Panc1 (cell line): ENCODE data around the gene CREB5. TPM values are rescaled to one million over a fixed set of nuclear protein-coding genes. Genes with fewer than 3 reads are reported as not detected.

Source experiments
- ATAC-seq: fragments of 200-7000 bp; cut with Tn5 transposase; 2 replicates; pipeline ENCODE4 v1.9.1; 2020; ENCODE audit warnings: mild to moderate bottlenecking, moderate library complexity
- BruUV-seq: library from RNA; stranded (reverse); fragments of 400-500 nt; replicated peaks from 2 replicates; lab custom pipeline; 2021; lab: Mats Ljungman, UMichigan
- CTCF ChIA-PET: fragments of 300-600 bp; sonication (Branson Sonifier 250); formaldehyde crosslinking; loops from one replicate; lab custom pipeline; 2022; ENCODE audit warnings: antibody characterized with exemption; lab: Charles Lee
- POLR2A ChIA-PET: fragments of 300-600 bp; sonication (Branson Sonifier 250); formaldehyde crosslinking; loops from one replicate; lab custom pipeline; 2022; ENCODE audit warnings: antibody characterized with exemption; lab: Charles Lee
- DNase-seq: peaks from one replicate; pipeline ENCODE4 v3.0.0-alpha.2; 2010; ENCODE audit warnings: low read depth, low spot score
- H3K27ac ChIP-seq: 2 replicates; pipeline ENCODE4 v1.5.1; 2011; ENCODE audit warnings: mild to moderate bottlenecking, low read length, inconsistent platforms
- H3K27me3 ChIP-seq: fragments of 200-500 bp; sonication (Bioruptor generic); 2 replicates; pipeline ENCODE4 v1.6.0; 2014; ENCODE audit warnings: low read length, inconsistent platforms; ENCODE audit not compliant: control insufficient read depth, insufficient read depth
- H3K36me3 ChIP-seq: fragments of 200-500 bp; sonication (Bioruptor generic); 2 replicates; pipeline ENCODE4 v1.5.1; 2014; ENCODE audit warnings: inconsistent platforms, mild to moderate bottlenecking, low read length, moderate library complexity; ENCODE audit not compliant: control insufficient read depth, insufficient read depth
- H3K4me1 ChIP-seq: 2 replicates; pipeline ENCODE4 v1.5.1; 2011; ENCODE audit warnings: inconsistent platforms, mild to moderate bottlenecking, low read length, moderate library complexity; ENCODE audit not compliant: control insufficient read depth, insufficient read depth
- H3K4me3 ChIP-seq, 2 experiments: 2 replicates each; pipeline ENCODE4 v1.5.1; 2011 to 2012; ENCODE audit warnings: low read depth in 2 of 2, low read length in 2 of 2, mild to moderate bottlenecking in 2 of 2, inconsistent platforms in 1 of 2, moderate library complexity in 1 of 2
- H3K9me3 ChIP-seq: fragments of 200-500 bp; sonication (Bioruptor generic); 2 replicates; pipeline ENCODE4 v1.5.1; 2014; ENCODE audit warnings: low read depth, mild to moderate bottlenecking, inconsistent platforms, low read length, moderate library complexity; ENCODE audit not compliant: control insufficient read depth, insufficient read depth
- CTCF ChIP-seq: fragments of 450-650 bp; IDR thresholded peaks from 2 replicates; pipeline ENCODE4 v1.5.1; 2017; ENCODE audit warnings: mild to moderate bottlenecking
- POLR2AphosphoS5 ChIP-seq: IDR thresholded peaks from 2 replicates; pipeline ENCODE4 v1.6.1; 2012; ENCODE audit warnings: mild to moderate bottlenecking, low read depth, low read length, moderate library complexity
- REST ChIP-seq, 2 experiments: IDR thresholded peaks; 2 replicates each; pipeline ENCODE4 v1.6.1; 2011 to 2012; ENCODE audit warnings: low read depth in 2 of 2, control low read depth in 1 of 2, low read length in 1 of 2, mild to moderate bottlenecking in 1 of 2, moderate library complexity in 1 of 2; ENCODE audit not compliant: insufficient read depth in 1 of 2
- SIN3A ChIP-seq: IDR thresholded peaks from 2 replicates; pipeline ENCODE4 v1.6.1; 2012; ENCODE audit warnings: low read depth, mild to moderate bottlenecking, low read length, moderate library complexity, borderline replicate concordance; ENCODE audit not compliant: insufficient read depth
- TCF7L2 ChIP-seq: IDR thresholded peaks from 2 replicates; pipeline ENCODE4 v1.6.1; 2011; ENCODE audit warnings: mild to moderate bottlenecking, low read depth, low read length, inconsistent platforms
- in situ Hi-C: cut with HindIII; loops from 2 replicates; pipeline ENCODE4 v1.10.0; 2016; ENCODE audit warnings: low sequenced_read_pairs, low pct_unique_long_range_greater_than_20kb
- intact Hi-C: fragments of 100-400 bp; cut with micrococcal nuclease; formaldehyde crosslinking; loops from one replicate; pipeline ENCODE4 v1.10.0; 2022; ENCODE audit not compliant: unreplicated experiment
- total RNA-seq: library from RNA; stranded (reverse); gene quantifications from one replicate; pipeline ENCODE4 v1.2.1, GENCODE V29; 2021; ENCODE audit not compliant: unreplicated experiment

Gene CREB5
- total RNA-seq, 1 experiment from 2014 or later = 3.1 TPM

DNA sequence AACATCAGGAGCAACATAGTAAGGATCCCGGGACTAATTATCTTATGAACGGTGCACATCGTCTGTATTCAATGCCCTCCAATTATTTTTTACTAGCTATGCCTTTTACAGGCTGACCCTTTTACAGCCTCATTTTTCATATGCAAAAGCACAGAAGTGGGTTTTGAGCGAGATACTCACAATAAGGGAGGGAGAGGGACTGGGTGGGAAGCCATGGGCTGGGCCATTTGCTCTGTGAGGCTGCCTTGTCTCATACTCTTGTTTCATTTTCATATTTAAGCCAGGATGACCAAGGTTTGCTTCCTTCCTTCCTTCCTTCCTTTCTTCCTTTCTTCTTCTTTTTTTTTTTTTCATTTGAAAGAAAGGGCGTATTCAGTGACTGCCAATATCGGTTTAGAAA, 286.5 kb downstream of the CREB5 start:
- H3K4me1 ChIP-seq = no peaks in the 10 kb centered on the region
- H3K36me3 ChIP-seq = no peaks in the 10 kb centered on the region
- in situ Hi-C loops = no loop called here
- intact Hi-C loops = no loop called here
- no peaks in the 10 kb centered on the region for H3K9me3 ChIP-seq
- no peak for ATAC-seq
- H3K4me3 ChIP-seq = no peak overlapping the region
- no TSS peak for BruUV-seq
- no peak for DNase-seq
- CTCF ChIA-PET = no interaction called here
- POLR2A ChIA-PET = no interaction called here
- no peak overlapping the region for H3K27ac ChIP-seq
- TF ChIP-seq REST (IDR thresholded peaks at IDR 0.05; ENCODE audit: insufficient read depth in 1 of 2, low read depth in 2 of 2, low read length in 1 of 2) (no peak), SIN3A (no peak), CTCF (no peak), POLR2AphosphoS5 (no peak), TCF7L2 (no peak)
- no peaks in the 10 kb centered on the region for H3K27me3 ChIP-seq

DNA sequence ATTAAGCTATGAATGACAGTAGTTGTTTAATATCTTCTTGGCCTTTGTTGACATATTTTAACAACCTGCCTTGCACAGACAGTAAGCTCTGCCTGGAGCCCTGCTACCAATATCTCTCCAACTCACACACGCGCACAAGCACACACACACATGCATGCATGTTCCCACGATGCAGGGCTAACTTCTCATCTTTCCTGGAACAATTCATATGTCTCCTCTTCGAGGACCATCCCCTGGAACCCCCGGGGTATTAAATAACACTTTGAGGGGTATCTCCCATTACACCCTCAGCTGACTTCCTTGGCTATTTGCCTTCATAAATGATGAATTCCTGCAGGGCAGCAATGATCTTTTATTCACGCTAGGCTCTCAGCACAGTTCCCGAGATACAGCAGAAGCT, 287.8 kb downstream of the CREB5 start:
- Histone ChIP-seq H3K27ac (no peak overlapping the region), H3K36me3 (no peaks in the 10 kb centered on the region), H3K9me3 (no peaks in the 10 kb centered on the region), H3K27me3 (no peaks in the 10 kb centered on the region), H3K4me1 (no peaks in the 10 kb centered on the region), H3K4me3 (no peak overlapping the region)
- no TSS peak for BruUV-seq
- in situ Hi-C loops = no loop called here
- intact Hi-C loops = no loop called here
- no peak for TF ChIP-seq REST (IDR thresholded peaks at IDR 0.05; ENCODE audit: insufficient read depth in 1 of 2, low read depth in 2 of 2, low read length in 1 of 2)
- TF ChIP-seq CTCF = no peak
- TF ChIP-seq SIN3A = no peak
- TF ChIP-seq TCF7L2 = no peak
- POLR2A ChIA-PET = no interaction called here
- CTCF ChIA-PET = no interaction called here
- DNase-seq (no peak), ATAC-seq (no peak)
